Mesodermal cell (in vitro differentiated cells): Measurements from ENCODE around the gene RUBCN.
"Not testable (repeated sequence)": the region's sequence is repeated elsewhere in the genome, so short reads cannot be mapped to it uniquely, and the experiment has no call there.

Experiments used
- H3K27ac ChIP-seq: 2 replicates; pipeline ENCODE4 v1.7.0; 2013; ENCODE audit warnings: mild to moderate bottlenecking, low read depth, low read length, moderate library complexity; ENCODE audit not compliant: severe bottlenecking
- H3K36me3 ChIP-seq: 2 replicates; pipeline ENCODE4 v1.7.1; 2013; ENCODE audit warnings: mild to moderate bottlenecking, low read length, moderate library complexity; ENCODE audit not compliant: control insufficient read depth, insufficient read depth
- H3K4me1 ChIP-seq: one replicate; pipeline ENCODE4 v1.7.1; 2013; ENCODE audit warnings: mild to moderate bottlenecking, low read length; ENCODE audit not compliant: insufficient read depth, control insufficient read depth, poor library complexity, severe bottlenecking
- H3K4me3 ChIP-seq: 2 replicates; pipeline ENCODE4 v1.7.0; 2013; ENCODE audit warnings: low read length, control low read depth, mild to moderate bottlenecking; ENCODE audit not compliant: insufficient read depth, poor library complexity, severe bottlenecking; ENCODE audit errors: extremely low read depth
- H3K9me3 ChIP-seq: 2 replicates; pipeline ENCODE4 v1.7.1; 2013; ENCODE audit warnings: mild to moderate bottlenecking, low read length, moderate library complexity; ENCODE audit not compliant: control insufficient read depth
- WGBS, 2 experiments: methylation state at CpG; one replicate each; pipeline ENCODE4 v1.1.5; 2013; ENCODE audit warnings: missing lambda C conversion rate in 2 of 2; ENCODE audit not compliant: insufficient coverage in 2 of 2; 5-methylcytosine and 5-hydroxymethylcytosine counted together

Gene RUBCN

GRCh38 chr3:197637556-197637955 lies 99.1 kb downstream of the RUBCN start:
- not testable (repeated sequence) for H3K4me1 ChIP-seq, H3K9me3 ChIP-seq
- 86 to 98% methylated on average over 6 to 7 of the region's 10 CpGs for WGBS, 2 experiments

GRCh38 chr3:197631989-197632388 lies 104.7 kb downstream of the RUBCN start:
- H3K27ac ChIP-seq, H3K4me1 ChIP-seq, H3K9me3 ChIP-seq, H3K4me3 ChIP-seq, H3K36me3 ChIP-seq: not testable (repeated sequence)
- 24% methylated on average over 5 of the region's 11 CpGs; no CpG with 5 or more reads in 1 of the 2 experiments for WGBS, 2 experiments

More at GRCh38 chr3:197637556-197637955, 99.1 kb downstream of the RUBCN start:
- not testable (repeated sequence) for H3K36me3 ChIP-seq, H3K27ac ChIP-seq, H3K4me3 ChIP-seq

- not testable (repeated sequence) for H3K36me3 ChIP-seq, H3K9me3 ChIP-seq, H3K4me1 ChIP-seq, H3K27ac ChIP-seq, H3K4me3 ChIP-seq
- 64 to 89% methylated on average over 1 to 9 of the region's 12 CpGs for WGBS, 2 experiments
Observed at GRCh38 chr3:197630766-197631165, 105.9 kb downstream of the RUBCN start.

- not testable (repeated sequence) for H3K4me1 ChIP-seq, H3K9me3 ChIP-seq, H3K27ac ChIP-seq, H3K36me3 ChIP-seq, H3K4me3 ChIP-seq
- WGBS, 2 experiments = 92 to 95% methylated on average over 2 to 4 of the region's 14 CpGs
Observed at GRCh38 chr3:197629286-197629685, 107.4 kb downstream of the RUBCN start.

- H3K4me1 ChIP-seq, H3K27ac ChIP-seq, H3K36me3 ChIP-seq, H3K9me3 ChIP-seq: not testable (repeated sequence)
- peak overlapping the region; percentile 53 for H3K4me3 ChIP-seq
- 2 to 4% methylated on average over 47 to 57 of the region's 73 CpGs for WGBS, 2 experiments
Observed at GRCh38 chr3:197627772-197628523, 108.8 kb downstream of the RUBCN start.

- peak overlapping the region; percentile 53 for H3K4me3 ChIP-seq
- H3K36me3 ChIP-seq, H3K27ac ChIP-seq, H3K9me3 ChIP-seq, H3K4me1 ChIP-seq: not testable (repeated sequence)
- 0% methylated on average over 5 to 10 of the region's 67 CpGs for WGBS, 2 experiments
Observed at GRCh38 chr3:197627158-197627771, 109.4 kb downstream of the RUBCN start.

GRCh38 chr3:197626404-197627157 lies 110.1 kb downstream of the RUBCN start:
- 0% methylated on average over 1 of the region's 18 CpGs; no CpG with 5 or more reads in 1 of the 2 experiments for WGBS, 2 experiments
- peak overlapping the region; percentile 53 for H3K4me3 ChIP-seq
- H3K27ac ChIP-seq = not testable (repeated sequence)

GRCh38 chr3:197621478-197621877 lies 115.2 kb downstream of the RUBCN start:
- not testable (repeated sequence) for H3K4me1 ChIP-seq, H3K4me3 ChIP-seq, H3K9me3 ChIP-seq, H3K27ac ChIP-seq
- WGBS, 2 experiments = 96 to 98% methylated on average over 5 of the region's 13 CpGs
- peaks cover 47% of the 10 kb centered on the region for H3K36me3 ChIP-seq

More at GRCh38 chr3:197626404-197627157, 110.1 kb downstream of the RUBCN start:
- not testable (repeated sequence) for H3K9me3 ChIP-seq, H3K4me1 ChIP-seq, H3K36me3 ChIP-seq
